HG03354 (cell line): ENCODE measurements around the gene CD4.
A peak's percentile ranks its signal among the peaks of the same experiment; 100 is the strongest.

ENCODE experiments used
- ATAC-seq: cut with Tn5 transposase; IDR thresholded peaks from one replicate; pipeline ENCODE4 v1.9.1; 2021; ENCODE audit warnings: mild to moderate bottlenecking; ENCODE audit not compliant: unreplicated experiment, poor library complexity, severe bottlenecking

The CD4 gene

GRCh38 chr12:6764011-6764828 is 25.1 kb upstream of the CD4 start:
- ATAC-seq = peak; percentile 84

GRCh38 chr12:6765048-6765633 is 24.2 kb upstream of the CD4 start:
- no peak for ATAC-seq

- ATAC-seq = peak; percentile 17
Observed at GRCh38 chr12:6765634-6766581, 23.4 kb upstream of the CD4 start, which contains the start of gene PTMS. TSS of gene PTMS (plus strand) at chr12:6766363. CDS start at chr12:6766706, 343 bp downstream.

- ATAC-seq = peak; percentile 51
Observed at GRCh38 chr12:6766651-6767349, 22.5 kb upstream of the CD4 start.

- no peak for ATAC-seq
Observed at GRCh38 chr12:6767353-6768319, 21.7 kb upstream of the CD4 start.

GRCh38 chr12:6768437-6768914 is 20.9 kb upstream of the CD4 start:
- ATAC-seq = no peak

- no peak for ATAC-seq
Observed at GRCh38 chr12:6768990-6769389, 20.3 kb upstream of the CD4 start.

- ATAC-seq = no peak
Observed at GRCh38 chr12:6769666-6770065, 19.7 kb upstream of the CD4 start.

GRCh38 chr12:6770094-6770493 is 19.2 kb upstream of the CD4 start:
- no peak for ATAC-seq

GRCh38 chr12:6770600-6770999 is 18.7 kb upstream of the CD4 start:
- ATAC-seq = no peak

- no peak for ATAC-seq
Observed at GRCh38 chr12:6771091-6771495, 18.2 kb upstream of the CD4 start.

- ATAC-seq = no peak
Observed at GRCh38 chr12:6771509-6772330, 17.6 kb upstream of the CD4 start.

- ATAC-seq = no peak
Observed at GRCh38 chr12:6772331-6772695, 17.0 kb upstream of the CD4 start, which contains the start of gene LAG3. TSS of gene LAG3 (plus strand) at chr12:6772520. CDS start at chr12:6772853, 333 bp downstream.

GRCh38 chr12:6772726-6773589 is 16.4 kb upstream of the CD4 start:
- no peak for ATAC-seq

GRCh38 chr12:6773590-6774351 is 15.6 kb upstream of the CD4 start:
- ATAC-seq = no peak

GRCh38 chr12:6774499-6775062 is 14.7 kb upstream of the CD4 start:
- ATAC-seq = no peak
